AG10803 (cell line): ENCODE results near the gene CACNG5.

Source experiments
- DNase-seq: peaks from one replicate; pipeline ENCODE4 v3.0.0; 2010; ENCODE audit warnings: low read depth
- H3K4me3 ChIP-seq: 2 replicates; pipeline ENCODE4 v1.5.1; 2011; ENCODE audit warnings: mild to moderate bottlenecking, low read length, control low read depth
- CTCF ChIP-seq: conservative IDR thresholded peaks from 2 replicates; pipeline ENCODE4 v1.5.1; 2011; ENCODE audit warnings: mild to moderate bottlenecking, low read length, control low read depth, inconsistent platforms

Gene CACNG5

GRCh38 chr17:66923886-66924285 is 89.0 kb downstream of the CACNG5 start:
- no peak overlapping the region for H3K4me3 ChIP-seq
- no peak for DNase-seq
- TF ChIP-seq CTCF = no peak

- DNase-seq = no peak
- no peak for TF ChIP-seq CTCF
- no peak overlapping the region for H3K4me3 ChIP-seq
Measured at GRCh38 chr17:66925811-66926500, 91.0 kb downstream of the CACNG5 start.

GRCh38 chr17:66928949-66929348 is 94.0 kb downstream of the CACNG5 start:
- no peak overlapping the region for H3K4me3 ChIP-seq
- no peak for DNase-seq
- no peak for TF ChIP-seq CTCF

GRCh38 chr17:66929591-66929990 is 94.7 kb downstream of the CACNG5 start:
- no peak for DNase-seq
- no peak overlapping the region for H3K4me3 ChIP-seq
- TF ChIP-seq CTCF = no peak

GRCh38 chr17:66930933-66931332 is 96.0 kb downstream of the CACNG5 start:
- H3K4me3 ChIP-seq = no peak overlapping the region
- DNase-seq = no peak
- TF ChIP-seq CTCF = no peak

- no peak for DNase-seq
- no peak overlapping the region for H3K4me3 ChIP-seq
- no peak for TF ChIP-seq CTCF
Measured at GRCh38 chr17:66932311-66932710, 97.4 kb downstream of the CACNG5 start.

- DNase-seq = no peak
- no peak for TF ChIP-seq CTCF
- H3K4me3 ChIP-seq = no peak overlapping the region
Measured at GRCh38 chr17:66934040-66934439, 99.1 kb downstream of the CACNG5 start.
